Measurements from ENCODE around the gene PROS1.

DNA sequence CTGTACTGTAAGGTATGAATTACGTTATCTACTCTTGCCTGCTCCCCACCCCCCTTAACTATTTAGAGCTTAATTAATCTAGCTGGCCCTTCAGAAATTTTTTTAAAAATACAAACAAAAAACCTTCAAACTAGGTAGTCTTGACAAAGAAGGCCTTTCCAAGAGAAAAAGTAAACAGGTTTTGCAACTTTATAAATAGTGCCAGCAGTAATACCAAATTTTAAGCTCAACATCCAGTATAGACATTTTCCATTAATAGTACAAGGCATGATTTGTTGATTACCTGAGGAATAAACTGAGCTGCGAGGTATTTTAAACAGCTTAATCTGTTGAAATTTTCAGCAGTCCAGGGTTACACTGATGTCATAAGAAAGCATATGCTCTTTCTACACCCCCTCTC lies 34.6 kb upstream of the PROS1 start:
- TF ChIP-seq EP300 (IDR thresholded peaks at IDR 0.05): no peak
- no peak for TF ChIP-seq POLR2A (IDR thresholded peaks at IDR 0.05)

Measured in gastroesophageal sphincter (tissue), 2 donors.